HG03095 (cell line): ENCODE data around the gene ANO10.

Experiments
- ATAC-seq: cut with Tn5 transposase; IDR thresholded peaks from one replicate; pipeline ENCODE4 v1.9.1; 2021; ENCODE audit warnings: moderate library complexity; ENCODE audit not compliant: unreplicated experiment

The ANO10 gene

DNA sequence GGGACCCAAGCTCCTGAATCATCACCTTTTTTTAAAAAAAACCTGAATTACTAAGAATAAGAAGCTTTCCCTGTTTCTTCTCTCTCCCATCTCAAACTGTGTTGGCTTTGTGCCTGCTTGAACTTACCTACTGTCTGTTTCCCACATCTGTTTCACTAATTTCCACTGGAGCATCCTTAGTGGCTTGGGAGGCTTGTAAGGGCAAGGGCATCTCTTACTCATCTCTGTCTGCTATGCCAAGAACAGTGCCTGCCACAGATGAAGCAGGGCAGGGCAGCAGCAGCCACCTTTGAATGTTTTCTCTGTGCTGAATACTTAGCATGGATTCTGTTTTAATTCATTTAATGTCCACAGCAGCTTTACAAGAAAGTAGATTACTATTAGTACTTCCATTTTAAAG, 293.2 kb downstream of the ANO10 start:
- ATAC-seq: no peak

DNA sequence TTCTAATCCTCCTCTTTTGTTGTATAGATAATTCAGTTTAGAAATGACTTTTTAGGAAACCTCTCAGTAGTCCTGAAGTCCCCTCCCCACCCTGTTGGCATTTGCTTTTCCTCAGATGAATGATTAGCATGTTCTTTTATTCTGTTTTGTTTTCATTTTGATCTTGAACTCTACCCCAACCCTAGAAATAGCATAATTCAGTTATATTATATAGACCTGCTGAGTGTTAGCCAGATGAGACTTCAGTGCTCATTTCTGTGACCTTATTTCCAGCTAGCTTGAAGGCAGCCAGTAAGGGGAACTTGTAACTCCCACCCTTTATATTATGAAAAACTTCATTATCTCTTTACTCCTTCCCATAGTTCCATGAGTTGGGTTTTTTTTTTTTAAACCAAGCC, 294.2 kb downstream of the ANO10 start:
- no peak for ATAC-seq

- no peak for ATAC-seq
These were observed 294.8 kb downstream of the ANO10 start for GRCh38 chr3:43326891-43327581.

DNA sequence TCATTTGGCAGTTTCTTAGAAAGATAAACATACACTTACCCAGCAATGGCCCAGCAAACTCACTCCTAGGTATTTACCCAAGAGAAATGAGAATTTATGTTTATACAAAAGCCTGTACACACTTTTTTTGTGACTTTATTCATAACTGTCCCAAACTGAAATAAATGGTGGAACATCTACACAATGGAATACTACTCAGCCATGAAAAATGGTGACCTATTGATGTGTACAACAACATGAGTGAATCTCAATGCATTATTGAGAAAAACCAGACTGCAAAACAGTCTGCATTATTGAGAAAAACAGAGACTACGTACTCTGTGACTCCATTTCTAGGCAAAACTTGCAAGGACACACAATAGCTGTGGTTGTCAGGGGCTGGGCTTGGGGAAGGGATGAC, 298.3 kb downstream of the ANO10 start:
- no peak for ATAC-seq

- no peak for ATAC-seq
These were observed 301.5 kb downstream of the ANO10 start for GRCh38 chr3:43320288-43320687.

DNA sequence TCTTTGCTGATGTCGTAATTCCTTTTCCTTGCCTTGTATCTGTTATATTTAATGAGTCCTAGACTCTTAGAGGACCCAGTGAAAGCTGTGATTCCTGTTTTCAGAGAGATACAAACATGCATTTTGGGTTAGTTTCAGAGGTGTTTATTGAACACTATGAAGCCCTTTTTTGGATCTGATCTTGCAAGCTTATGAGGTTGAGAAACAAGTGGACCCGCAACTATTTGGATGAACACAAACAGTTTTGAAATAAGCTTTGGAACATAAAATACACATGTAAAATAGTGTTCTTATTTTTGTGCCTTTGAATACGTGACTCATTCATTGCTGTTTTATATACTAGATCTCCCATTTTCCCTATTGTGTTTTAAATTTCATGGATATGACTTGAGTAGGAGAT, 302.0 kb downstream of the ANO10 start:
- ATAC-seq: no peak

DNA sequence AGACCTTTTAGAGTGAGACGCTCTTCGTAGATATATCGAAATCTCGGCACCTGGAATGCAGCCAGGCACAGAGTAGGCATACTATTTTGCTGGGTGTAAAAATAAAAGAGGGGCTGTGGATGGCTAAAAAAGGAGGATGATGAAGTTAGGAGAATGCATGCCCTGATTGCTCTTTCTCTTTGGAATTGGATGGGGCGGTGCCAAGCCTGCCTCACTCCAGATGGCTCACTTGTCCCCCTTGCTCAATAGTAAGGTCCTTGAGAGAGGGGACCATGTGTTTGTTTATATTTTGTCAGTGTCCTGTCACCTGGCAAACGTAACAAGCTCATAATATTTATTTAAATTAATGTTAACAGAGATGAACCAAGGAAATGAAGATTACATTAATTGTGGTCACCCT, 302.4 kb downstream of the ANO10 start:
- no peak for ATAC-seq

DNA sequence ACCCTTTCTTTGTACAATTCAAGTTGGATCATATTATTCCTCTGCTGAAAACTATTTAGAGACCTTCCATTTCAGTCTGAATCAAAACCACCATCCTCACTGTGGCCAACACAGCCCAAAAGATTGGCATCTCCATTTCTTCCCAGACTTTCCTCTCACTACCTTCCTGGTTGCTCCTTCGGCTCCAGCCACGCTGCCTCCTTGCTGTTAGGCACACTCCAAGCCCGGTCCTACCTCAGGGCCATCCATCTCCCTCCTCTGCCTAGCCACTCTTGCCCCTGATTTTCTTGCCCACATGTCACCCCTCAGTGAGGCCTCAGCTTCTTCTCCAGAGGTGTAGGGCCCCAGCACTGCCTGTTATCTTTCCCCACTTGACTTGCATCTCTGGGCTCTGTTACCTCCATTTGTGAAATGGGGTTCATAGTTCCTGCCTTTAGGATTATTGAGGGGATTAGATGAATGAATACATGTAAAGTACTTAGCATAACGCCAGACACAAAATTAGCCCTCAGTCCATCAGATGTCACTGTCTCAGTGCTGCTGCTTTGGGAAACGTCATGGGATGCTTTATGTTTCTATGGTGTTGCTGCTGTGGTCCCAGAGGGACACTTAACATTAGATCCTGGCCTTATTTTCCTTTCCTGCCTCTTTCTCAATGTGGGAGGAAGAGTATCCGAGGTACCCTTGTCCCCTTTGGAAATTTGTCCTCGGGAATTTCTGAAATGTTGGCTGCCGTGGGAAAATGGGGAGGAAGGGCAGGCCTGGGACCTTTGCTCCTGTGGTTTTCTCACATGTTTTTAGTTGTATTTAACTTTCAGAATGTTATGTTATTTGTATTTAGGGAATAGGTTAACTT, 304.1 kb downstream of the ANO10 start:
- no peak for ATAC-seq

- ATAC-seq: no peak
These were observed 304.9 kb downstream of the ANO10 start for GRCh38 chr3:43316783-43317460.
